NCI-H748 treated with DMSO at 0.1 percent for 48 hours (cell line): ENCODE results near the gene DNAH5.
"Not testable (repeated sequence)": the region's sequence is repeated elsewhere in the genome, so short reads cannot be mapped to it uniquely, and the experiment has no call there.

Experiments
- DNase-seq: peaks from one replicate; lab custom pipeline; 2025; lab: John Stamatoyannopoulos, UW

The DNAH5 gene

DNA sequence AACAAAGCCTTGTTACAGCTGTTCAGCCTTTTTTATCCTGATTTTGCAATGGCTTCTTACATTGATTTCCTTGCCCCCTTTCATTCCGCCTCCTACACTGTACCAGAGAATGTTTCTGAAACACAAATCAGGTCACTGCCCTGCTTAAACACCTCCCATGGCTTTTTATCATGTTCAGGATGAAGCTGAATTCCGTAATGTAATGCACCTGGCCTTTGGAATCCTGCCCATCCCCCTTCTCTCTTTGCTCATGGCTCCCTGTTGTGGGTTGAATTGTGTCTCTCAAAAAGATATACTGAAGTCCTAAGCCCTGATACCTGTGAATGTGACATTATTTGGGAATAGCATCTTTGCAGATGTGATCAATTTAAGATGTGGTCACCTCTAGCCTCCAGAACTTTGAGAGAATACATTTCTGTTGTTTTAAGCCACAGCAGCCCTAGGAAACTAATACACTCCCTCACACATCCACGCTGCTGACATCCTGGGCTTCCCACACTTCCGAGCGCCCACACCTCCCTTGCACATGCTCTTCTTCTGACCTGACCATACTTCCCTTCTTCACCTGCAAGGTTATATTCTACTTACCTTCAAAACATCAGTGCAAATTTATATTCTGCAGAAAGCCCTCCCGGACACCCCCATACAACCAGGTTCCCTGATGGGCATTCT, 101.2 kb downstream of the DNAH5 start:
- DNase-seq: peak; percentile 100

DNA sequence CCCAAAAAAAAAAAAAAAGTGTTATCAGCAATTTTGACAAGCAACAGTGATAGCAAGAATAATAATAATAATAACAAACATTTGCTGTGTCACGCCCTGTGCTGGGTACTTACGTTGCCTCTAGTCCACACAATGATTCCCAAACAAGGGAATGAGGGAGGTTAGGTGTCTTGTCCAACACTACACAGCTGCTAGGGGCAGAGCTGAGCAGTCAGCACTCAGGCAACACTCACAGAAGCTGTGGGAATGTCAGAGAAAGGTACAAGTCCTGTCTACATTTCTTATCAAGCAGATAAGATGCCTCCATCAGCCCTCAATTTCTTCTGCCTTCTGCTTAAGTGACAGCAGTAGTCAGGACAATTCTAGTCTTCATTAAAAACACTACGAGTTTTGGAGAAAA, 111.0 kb downstream of the DNAH5 start:
- no peak for DNase-seq

DNA sequence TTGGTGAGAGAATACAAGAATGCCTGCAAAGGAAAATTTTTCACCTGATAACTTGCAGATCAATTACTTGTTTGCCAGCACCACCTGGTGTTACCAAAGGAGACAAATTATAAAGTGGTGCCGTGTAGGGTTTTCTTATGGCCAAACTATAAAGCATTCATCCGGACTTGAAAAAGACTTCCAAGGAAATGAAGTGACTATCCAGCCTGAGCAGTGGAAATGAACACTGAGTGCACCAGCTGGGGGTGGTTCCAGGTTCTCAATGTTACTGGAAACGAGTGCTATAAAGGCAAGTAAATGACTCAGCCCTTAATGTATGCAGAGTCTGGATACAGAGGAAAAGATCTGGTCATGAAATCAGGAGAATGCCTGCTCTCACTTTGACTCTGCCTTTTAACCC, 113.1 kb downstream of the DNAH5 start:
- DNase-seq: no peak

DNA sequence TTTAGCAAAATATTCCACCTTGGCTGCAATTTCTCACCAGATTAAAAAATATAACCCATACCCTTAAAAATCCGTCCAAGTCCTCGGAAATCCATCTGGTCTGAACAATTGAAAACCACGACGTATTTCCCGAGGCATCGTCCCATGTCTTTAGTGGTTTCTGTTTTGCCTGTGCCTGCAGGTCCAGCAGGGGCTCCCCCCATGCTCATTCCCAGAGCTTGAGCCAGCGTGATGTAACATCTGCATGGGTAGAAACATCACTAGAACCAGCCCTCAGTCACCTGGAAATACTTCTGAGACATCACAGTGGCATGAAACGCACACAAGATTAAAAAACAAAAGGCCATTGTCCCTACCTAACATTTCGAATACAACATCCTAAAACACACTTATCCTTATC, 114.0 kb downstream of the DNAH5 start:
- no peak for DNase-seq

DNA sequence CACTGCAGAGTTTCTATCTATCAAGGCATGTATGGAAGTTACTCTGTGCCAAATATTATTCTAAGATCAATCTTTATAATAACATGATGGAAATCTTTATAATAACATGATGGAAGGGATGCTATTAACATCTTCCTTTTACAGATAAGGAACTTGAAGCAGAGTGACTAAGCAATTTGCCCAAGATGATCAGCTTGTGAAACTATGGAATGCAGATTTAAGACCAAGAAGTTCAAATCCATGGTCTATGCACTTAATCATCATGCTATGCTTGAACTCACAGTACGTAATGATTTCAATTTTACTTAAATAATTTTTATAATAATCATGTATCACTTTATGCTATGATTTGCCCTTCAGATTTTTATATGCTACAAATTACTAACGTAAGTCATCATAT, 123.1 kb downstream of the DNAH5 start:
- DNase-seq: no peak

DNA sequence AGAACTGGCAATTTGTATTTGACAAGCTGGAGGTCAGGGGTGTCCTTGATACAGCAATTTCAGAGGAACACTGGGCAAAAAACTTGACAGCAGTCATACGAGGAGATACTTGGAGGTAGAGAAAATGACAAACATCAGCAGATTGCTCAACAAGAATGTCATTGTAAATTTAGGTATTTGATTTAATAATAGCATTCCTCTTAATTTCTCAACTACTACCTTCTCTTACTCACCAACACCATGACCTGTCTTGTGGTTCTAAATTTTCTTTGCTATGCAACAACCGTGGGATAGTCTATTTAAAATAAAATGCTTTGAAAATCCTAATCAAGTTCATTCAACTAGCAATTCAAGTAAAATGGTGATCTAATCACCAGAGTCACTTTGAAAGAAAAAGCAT, 128.4 kb downstream of the DNAH5 start:
- DNase-seq: no peak

GRCh38 chr5:13814301-13814700, 130.2 kb downstream of the DNAH5 start:
- no peak for DNase-seq

GRCh38 chr5:13809921-13810320, 134.6 kb downstream of the DNAH5 start:
- DNase-seq: peak; percentile 90

DNA sequence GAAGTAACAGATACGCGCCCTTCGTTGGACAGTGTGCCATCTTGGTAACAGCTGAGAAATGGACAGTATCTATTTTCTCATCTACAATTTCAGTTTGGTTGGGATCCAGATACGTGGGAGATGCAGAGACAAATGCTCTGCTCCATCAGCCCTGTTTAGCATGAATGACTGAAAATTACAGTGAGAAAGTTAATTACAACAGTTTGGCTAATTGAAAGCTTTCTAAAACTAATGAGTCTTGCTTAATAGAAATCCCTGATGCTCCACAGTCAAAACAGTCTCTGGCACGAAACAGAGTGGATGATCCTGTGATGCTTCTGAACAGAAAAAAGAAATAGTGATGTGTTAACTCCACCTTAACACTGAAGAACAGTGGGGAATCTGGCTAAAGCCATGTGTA, 140.2 kb downstream of the DNAH5 start:
- no peak for DNase-seq

DNA sequence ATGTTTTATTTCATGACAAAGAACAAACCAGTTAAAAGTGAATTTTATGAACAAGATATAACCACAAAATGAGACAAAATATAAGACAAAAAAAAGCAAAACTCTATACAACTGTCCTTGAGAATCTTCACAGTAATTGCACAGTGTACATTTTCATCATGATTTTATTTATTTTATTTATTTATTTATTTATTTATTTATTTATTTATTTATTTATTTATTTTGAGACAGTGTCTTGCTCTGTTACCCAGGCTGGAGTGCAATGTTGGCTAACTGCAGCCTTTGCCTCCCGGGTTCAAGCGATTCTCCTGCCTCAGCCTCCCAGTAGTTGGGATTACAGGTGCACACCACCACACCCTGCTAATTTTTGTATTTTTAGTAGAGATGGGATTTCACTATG, 145.9 kb downstream of the DNAH5 start:
- DNase-seq: not testable (repeated sequence)

DNA sequence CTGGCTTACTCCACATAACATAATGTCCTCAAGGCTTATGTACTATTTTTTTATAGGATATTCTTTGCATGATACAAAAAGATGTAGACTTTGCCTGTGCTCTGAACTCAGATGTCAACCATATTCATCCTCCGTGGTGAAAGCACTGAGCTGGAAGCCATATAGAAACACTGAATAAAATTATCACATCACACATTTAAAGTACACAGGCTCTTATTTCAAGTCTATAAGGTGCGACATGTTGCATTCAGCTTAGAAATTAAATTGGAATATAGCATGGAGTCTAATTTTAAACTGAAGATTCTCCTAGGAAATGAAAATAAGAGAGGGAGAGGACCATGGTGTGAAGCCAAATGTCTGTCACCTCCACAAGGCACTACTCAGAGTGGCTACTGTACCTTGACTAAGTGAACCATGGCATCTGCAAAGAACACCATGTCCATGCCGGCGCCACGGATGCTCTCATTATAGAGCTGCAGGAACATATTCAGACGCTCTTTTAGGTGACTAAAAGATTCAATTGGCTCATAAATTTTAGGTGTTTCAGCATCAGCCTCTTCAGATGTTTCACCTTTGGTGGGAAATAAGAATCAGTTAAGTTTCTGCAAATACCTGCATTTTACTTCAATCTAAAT, 158.6 kb downstream of the DNAH5 start:
- no peak for DNase-seq

DNA sequence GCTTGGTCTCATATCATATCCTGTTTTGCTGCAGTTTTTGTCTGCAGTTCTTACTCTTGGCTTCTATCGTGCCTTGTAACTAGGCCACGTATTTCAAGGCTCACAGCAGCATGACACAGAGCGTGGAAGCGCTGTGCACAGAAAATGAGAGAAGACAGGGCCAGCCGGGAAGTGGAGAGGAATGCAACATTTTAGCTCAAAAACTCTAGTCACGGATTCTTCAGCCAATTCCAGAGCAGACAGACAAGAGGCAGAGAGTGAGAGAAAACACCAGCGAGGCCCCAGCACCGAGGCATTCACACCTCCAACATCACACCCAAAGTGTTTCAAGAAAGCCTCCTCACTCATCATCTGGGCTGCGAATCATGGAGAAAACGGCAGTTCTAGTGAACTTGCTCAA, 160.8 kb downstream of the DNAH5 start:
- no peak for DNase-seq

- DNase-seq: no peak
Measured at GRCh38 chr5:13780081-13780480, 164.4 kb downstream of the DNAH5 start.

DNA sequence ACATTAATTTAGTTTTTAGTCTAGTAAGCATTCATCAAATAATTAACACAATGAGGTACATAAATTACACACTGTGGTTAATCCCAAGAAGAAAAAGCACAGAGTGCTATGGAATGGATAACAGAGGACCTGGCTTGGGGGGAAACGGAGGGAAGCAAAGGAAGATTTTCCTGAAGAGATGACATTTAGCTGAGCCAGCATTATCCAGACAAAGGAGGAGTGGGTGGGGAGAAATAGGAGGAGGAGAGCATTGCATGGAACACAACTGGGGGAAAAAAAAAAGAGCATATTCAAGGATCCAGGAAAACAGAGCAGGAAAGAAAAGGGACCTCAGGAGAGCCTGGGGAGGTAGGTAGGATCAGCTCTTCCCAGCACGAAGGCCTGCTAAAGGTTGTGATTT, 170.8 kb downstream of the DNAH5 start:
- DNase-seq: no peak

GRCh38 chr5:13771011-13771571, 173.4 kb downstream of the DNAH5 start:
- no peak for DNase-seq

DNA sequence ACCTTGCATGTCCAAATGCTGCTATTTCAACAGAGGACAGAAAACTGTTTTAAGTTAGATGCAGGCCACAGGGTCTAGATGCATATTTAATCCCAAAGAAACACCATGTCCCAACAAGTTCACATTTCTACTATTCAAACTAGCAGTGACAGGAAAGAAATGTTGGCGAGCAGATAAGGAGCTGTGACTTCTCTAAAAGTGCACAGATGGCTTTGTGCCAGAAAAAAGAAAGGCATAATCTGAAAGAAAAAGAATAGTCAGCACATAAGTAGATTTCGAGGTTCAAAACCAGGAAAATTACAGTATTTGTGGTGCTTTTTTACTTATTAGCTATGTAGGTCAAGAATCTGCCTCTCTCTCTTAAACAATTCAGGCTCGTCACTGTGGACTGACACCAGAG, 178.3 kb downstream of the DNAH5 start:
- DNase-seq: no peak

DNA sequence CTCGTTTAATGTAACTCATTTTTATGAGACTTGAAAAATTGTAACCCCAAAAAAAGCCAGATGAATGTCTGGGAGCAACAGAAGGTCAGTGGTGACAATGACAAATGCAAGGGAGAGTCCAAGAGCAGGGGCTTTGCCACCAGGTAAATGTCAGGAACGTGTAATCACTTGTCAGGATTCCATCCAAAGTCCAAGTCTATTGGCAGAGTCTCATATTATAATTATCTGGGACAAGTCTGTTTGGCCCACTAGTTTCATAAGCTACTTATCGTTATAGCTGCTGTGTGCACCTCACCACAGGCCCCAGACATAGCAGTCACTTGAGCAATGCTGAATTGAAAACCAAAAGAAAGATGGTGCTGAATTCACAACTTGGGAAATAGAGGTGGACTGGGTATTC, 180.8 kb downstream of the DNAH5 start:
- no peak for DNase-seq

DNA sequence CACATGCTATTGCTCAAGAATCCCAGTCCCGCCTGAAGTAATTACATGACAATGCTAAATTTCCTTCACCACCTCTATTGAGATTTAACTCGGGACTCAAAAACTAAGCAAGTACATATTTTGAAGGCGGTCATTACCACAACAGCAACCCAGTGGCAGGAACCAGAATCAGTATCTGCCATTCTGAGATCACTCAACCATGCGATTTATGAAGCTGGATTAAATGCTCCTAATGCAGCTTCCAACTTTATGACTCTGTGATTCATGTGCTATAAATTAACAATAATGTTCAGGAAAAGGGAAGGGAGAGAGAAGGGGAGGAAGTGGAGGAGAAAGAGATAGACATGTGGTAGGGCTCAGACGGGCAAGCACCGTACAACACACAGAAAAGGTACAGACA, 194.7 kb downstream of the DNAH5 start:
- no peak for DNase-seq

GRCh38 chr5:13746026-13746425, 198.5 kb downstream of the DNAH5 start:
- DNase-seq: no peak

DNA sequence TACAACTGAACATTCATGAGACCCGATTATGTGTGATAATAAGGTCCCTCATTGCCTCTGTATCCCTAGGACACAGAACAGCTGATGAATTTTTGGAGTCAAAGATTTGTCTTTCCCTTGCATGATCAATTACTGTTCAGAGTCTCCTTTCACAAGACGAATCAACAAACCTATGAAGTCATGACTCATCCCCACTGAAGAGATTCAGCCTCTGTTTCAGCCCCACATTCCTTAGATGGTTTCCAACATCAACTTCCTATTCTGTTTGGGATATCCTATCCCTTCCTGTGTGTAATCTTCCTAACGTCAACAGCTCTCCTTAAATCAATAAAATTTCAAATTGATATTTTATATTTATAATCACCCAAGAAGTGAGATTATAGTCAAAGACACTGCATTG, 199.0 kb downstream of the DNAH5 start:
- no peak for DNase-seq

GRCh38 chr5:13740471-13740870, 204.0 kb downstream of the DNAH5 start:
- no peak for DNase-seq

DNA sequence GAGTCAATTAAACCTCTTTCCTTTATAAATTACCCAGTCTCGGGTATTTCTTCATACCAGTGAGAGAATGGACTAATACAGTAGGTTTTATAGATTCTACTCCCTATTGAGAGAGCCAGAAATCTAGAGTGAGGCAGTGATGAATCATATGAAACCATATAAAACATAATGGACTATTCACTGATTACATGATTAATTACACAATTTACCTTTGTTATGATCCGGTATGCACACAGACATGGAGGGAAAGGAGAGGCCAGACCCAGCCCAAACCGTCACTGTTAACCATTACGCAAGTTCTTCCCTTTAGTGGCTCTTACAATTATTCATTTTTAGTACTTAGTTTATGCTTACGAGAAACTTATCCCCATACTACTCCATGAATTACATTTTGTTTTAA, 205.0 kb downstream of the DNAH5 start:
- no peak for DNase-seq

DNA sequence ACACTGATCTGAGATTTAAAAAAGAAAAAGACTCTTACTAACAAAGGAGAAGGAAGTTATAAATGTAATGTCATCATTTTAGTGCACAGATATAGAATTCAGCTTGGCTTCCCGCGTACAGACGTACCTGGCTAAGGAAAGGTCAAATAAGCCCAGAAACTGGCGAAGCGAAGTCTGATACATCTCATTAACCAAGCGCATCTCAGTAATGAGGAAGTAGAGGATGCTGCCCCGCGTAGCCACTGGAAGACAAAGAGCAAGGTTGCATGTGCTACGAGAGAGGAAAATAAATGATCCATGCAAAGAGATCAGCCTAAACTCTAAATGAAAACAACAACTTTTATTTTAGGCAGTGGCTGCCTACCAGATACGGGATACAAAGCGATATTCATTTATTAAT, 208.8 kb downstream of the DNAH5 start:
- DNase-seq: no peak

DNA sequence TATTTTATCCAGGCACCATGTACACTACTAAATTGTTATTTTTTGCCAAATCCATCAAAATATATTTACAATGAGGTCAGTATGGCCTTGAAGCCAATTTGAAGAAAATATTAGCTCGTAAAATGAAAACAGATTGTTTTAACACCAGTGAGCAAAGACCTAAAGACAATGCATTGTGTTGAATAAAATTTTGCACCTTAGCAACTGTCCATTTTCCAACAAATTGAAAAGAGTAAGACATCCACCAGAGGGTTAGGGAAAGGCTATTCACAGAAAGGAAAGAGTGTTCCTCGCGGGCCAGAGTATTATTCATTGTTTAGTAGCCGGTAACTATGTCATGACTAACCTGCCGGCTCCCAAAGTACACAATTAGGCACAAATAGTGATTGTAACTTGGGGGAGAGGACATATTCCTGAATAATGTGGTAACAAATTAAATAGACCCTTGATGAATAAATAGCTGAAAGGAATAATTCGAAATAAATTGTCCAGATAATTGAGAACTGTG, 213.3 kb downstream of the DNAH5 start:
- no peak for DNase-seq
